ENCODE results near the gene SYNDIG1.

SYNDIG1 gene

DNA sequence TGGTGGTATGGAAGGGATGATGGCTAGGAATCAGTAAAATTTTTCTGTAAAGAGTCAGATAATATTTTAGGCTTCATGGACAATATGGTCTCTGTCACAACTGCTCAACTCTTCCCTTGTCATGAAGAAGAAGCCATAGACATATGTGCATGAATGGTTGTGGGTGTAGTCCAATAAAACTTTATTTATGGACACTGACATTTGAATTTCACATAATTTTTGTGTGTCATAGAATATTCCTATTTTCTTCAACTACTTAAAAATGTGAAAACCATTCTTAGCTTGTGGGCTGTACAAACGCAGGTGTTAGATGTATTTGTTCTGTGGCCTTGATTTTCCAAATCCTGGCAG lies 59.9 kb downstream of the SYNDIG1 start:
- no peak for DNase-seq

DNA sequence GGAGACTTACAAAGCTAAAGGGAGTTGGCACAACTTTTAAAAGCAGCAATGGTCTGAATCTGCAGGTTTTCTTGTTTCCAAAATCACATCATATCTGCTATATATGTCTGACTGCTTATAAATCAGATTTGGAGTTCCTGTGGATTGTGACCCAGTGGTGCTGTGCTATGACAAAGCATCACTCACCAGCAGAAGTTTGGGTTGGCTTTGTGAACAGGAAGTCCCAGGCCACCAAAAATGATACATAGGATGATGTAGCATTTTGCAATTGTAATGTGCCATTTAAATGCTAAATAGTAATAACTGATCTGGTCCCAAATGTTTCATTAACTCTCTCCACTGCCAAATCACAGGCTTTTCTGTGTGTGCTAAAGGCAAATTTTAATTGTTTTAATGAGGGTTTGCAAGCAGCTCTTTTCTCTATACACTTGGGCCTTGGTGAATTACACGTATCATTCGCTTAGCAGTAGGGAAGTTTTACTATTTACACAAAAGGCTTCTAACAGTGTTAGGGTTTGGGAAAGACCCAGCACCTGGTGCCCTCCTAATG lies 60.8 kb downstream of the SYNDIG1 start:
- DNase-seq: no peak

DNA sequence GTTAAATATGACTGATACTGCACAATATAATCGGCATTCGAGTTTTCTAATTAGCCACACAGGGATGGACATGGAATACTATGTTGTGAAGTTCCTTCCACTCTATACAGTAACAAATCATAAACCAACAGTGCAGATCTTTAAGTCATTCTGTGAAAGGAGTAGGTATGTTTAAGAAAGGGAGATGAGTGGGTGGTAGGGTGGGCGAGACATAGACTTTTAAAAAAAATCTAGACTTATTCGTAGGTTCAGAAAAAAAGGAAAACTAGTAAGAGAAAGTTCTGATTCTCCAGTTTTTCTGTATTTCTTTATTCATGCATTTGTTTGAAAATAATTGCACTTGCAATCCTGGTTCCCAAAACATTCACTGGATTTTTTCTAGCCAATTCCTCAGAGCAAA lies 61.8 kb downstream of the SYNDIG1 start:
- no peak for DNase-seq

DNA sequence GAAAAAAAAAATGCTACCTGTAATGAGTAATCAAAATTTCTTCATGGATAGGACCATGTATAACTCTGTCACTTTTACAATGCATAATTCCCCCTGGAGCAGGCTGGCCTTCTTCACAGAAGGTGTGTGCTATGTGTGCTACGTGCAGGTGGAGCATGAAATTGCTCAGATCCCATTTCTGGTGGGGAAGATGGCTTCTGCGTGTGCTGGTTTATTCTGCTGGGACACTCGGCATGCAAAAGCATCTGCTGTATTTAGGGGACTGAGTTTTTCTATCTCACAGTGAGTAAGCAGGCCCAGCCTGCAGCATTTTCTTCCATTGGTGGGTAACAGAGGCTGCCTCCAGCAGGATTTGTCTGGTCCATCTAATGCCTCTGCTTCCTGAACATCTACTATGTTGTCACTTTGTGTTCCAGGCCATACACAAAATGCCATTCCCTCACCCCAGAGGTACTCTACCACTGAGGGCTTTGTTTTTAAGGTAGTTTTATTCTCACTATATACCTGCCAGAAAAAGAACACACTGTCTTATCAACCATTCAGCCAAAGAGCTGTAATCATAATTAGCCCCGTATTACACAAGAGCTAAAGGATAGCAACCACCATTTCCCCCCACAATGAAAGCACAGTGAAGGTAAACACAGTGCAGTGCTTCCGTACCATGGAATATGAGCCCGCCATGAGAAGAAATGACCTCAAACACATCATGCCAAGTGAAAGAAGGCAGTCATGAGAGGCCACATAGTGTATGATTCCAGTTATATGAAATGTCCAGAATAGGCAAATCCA lies 62.4 kb downstream of the SYNDIG1 start:
- no peak for DNase-seq

DNA sequence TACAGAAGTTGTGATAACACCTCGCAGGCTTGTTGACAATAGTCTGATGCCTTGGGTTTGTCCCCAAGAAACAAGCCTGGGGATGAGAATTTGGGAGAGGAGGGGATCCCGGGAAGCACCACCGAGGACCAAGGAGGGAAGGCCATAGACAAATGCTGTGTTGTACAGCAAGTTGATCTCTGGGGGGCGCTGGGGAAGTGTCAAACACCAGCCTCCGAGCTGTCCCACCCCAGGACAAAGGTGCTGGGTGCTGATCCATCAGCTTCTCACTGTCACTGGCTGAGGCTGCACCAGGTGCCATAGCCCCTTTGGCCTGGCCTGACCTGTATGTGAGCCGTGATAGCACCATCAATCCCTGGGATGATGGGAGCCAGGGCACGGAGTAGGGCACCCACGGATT lies 64.0 kb downstream of the SYNDIG1 start:
- no peak for DNase-seq

DNA sequence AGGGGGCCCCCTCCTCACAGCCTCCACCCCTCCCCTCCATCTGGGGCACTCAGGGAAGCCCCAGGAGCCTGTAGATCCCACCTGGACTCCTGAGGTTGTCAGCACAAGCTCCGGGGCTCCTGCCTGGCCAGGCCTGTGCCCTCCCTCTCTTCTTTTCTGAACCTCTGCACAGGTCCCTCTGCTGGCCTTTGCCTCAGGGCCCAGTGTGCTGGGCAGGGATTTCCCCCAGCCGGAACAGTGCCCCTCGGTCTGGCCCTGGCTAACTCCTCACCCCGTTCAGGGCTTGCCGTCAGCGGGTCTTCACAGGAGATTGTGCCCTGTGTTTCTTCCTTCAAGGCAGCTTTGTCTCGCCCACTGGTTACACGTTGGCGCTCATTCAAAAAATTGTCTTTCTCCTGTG lies 64.9 kb downstream of the SYNDIG1 start:
- no peak for DNase-seq

DNA sequence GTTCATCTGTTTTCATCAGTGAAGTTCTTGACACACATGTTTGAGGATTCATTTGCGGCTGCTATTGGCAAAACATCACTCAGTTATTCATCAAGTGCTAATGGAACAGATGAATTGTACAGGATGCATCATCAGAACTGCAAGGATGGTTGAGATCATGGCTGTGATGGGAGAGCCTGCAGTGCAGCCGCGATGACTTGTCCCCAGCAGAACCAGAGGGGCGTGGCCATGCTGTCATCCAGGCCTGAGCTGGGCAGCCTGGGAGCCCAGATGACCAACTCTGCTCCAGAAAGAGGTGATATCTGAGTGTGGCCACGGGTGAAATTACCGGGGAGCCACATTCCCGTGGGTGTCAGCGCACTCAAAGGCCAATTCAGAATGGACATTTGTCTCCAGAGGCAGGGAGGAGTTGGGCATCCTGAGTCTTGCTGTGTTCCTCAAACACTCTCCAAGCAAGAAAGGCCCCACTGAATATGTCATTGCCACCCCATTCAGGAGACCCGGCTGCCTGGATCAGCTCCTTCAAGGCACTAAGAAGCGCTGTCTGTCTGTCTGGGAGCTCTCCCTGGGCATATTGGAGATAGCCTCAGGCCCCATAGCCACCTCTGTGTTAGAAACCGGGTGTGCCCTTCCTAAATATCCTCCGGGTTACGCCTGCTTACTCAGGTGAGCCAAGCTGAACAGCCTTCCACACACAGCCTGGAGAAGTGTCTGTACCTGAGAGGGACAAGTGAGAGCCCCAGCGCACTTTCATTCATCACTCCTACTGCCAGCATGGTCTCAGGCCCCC lies 66.7 kb downstream of the SYNDIG1 start:
- no peak for DNase-seq

DNA sequence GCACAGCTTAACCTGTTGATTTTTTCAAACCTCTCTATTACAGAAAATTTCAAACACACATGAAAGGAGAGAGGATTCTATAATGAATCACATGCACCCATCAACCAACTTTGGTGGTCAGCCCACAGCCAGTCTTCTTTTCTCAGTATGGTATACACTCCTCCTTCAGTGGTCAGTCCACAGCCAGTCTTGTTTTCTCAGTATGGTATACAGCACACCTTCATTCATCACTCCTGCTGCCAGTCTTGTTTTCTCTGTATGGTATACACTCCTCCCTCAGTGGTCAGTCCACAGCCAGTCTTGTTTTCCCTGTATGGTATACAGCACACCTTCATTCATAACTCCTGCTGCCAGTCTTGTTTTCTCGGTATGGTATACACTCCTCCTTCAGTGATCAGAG lies 67.8 kb downstream of the SYNDIG1 start:
- no peak for DNase-seq

DNA sequence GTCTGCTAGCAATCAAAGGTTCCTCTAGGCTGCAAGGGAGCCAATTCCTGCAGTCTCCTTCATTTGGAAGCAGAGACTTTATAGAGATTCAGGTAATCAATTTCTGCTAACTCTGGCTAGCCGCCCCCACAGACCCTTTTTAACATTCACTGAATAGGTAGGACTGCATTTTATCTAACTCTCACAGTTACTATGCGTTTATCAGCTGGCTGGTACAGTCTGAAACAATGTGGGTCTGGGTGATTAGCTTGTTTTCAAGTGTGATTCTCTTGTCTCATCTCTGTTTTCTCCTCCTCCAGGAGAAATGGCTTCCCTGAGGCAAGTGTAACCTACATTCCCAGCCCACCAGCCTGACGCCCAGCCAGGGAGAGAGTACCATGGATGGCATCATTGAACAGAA lies 73.3 kb downstream of the SYNDIG1 start:
- DNase-seq: no peak

DNA sequence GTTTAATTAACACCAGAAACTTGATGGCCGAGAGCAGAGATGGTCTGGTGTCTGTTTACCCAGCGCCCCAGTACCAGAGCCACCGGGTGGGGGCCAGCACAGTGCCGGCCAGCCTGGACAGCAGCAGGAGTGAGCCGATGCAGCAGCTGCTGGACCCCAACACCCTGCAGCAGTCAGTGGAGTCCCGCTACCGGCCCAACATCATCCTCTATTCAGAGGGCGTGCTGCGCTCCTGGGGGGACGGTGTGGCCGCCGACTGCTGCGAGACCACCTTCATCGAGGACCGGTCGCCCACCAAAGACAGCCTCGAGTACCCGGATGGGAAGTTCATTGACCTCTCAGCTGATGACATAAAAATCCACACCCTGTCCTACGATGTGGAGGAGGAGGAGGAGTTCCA lies 73.7 kb downstream of the SYNDIG1 start:
- DNase-seq: no peak

DNA sequence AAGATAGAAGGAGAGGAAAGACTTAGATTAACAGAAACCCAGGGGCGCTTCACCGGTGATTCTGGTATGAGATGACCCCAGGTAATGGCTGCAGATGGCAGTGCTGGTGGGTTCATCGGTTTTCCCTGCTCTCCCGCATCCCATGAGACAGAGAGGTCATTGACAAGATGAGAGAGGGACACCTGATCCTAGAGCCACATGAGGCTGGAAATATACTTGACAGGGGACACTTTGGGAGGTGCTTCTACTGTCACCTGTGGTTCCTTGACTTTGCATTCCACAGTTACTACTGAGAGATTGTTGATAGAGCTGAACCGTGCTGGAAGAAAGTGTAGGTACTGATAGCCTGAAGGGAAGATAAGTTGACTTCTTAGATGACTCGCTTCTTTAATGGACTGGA lies 74.3 kb downstream of the SYNDIG1 start:
- DNase-seq: no peak

DNA sequence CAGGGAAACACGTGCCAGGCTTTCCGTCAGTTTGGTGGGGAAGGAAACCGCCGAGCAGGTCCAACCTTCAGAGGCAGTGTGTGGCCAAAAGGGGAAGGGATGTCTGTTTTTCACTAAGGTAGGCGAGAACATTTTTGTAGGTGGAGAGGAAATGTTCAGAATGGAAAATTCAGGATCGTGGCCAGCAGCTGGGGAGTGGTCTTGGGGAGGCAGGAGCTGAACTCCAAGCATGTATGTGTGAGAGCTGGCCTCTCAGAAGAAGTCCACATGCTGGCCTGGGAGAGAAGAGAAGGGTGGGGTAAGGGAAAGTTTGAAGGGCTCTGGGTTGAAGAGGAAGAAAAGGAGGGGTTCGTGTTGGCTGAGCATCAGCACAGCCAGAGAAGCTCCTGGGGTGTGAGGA lies 74.9 kb downstream of the SYNDIG1 start:
- no peak for DNase-seq

DNA sequence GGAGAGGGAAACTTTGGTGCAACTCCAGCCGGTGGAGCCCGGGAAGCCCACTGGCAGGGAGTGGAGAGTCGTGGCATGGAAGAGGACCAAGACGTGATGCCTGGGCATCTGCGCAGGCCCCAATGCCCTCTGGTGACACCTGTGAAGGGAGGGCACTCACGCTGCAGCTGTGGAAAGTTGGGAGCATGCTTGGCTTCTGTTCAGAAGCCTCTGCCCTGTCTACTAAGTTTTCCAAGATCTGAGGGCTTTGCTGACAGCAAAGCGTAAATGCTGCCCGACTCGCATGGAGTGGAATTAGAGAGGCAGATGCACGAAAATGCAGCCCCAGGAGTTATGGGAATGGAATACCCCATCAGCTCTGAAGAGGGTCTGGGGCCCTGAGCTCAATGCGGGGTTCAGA lies 75.7 kb downstream of the SYNDIG1 start:
- no peak for DNase-seq

DNA sequence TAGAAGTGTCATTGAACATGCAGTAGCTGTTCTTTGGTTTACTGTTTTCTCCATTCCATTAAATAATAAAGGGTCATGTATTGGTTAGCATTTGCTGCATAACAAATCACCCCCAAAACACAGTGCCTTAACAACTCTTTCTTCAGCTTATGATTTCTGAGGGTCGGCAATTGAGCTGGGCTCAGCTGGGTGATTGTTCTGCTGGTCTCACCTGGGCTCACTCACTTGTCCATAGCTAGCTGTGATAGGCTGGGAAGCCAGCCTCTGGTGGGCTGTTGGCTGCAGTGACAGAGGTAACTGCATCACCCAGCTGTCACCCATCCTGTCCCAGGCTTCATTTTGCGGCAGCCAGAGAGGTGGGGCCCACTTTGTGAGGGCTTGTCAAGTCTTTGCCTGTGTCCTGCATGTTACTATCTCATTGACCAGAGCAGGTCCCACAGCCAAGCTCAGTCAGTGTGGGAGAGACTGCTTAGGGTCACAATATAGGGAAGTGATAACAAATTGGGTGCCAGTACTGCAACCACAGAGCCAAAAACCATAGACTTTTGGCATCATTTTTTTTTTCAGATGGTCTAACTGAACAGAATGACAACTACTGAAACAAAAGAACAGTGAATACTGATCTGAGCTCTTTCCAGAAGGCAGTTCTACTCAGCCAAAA lies 76.9 kb downstream of the SYNDIG1 start:
- no peak for DNase-seq

DNA sequence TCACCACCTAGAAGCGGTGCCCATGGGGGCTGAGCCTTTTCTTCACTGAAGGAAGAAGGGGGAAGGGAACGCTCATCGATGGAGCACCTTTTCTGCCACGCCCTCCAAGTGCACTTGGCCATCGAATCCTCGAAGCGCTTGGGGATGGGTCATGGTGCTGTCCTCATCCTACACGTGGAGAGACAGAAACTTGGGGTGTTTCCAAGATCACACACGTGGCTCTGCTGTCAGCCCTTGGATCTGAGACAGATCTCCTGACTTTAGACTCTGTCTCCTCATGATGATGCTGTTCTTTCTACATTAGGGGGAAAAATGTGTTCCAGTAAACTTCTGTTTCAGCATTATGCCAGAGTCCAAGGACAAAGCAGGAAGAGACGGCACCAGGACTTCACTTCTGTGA lies 78.5 kb downstream of the SYNDIG1 start:
- DNase-seq: no peak

DNA sequence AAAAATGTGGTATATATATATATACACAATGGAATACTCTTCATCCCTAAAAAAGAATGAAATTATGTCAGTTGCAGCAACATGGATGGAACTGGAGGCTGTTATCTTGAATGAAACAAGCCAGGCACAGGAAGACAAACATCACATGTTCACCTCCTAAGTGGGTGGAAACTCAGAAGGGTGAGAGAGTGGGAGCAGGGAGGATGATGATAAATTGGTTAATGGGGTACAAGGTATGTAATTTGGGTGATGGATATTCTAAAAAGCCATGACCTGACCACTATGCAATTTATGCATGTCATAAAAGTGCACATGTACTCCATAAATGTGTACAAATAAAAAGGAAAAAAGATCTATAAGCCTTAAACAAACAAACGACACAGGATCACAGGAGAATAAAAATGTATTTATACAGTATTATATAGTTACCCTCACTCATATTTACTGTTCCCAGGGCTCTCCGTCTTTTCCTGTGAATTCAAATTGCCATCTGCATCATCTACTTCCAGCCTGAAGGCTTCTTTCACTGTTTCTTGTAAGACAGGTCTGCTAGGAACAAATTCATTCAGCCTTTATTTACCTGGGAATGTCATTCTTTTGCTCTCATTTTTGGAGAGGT lies 89.8 kb downstream of the SYNDIG1 start:
- no peak for DNase-seq

DNA sequence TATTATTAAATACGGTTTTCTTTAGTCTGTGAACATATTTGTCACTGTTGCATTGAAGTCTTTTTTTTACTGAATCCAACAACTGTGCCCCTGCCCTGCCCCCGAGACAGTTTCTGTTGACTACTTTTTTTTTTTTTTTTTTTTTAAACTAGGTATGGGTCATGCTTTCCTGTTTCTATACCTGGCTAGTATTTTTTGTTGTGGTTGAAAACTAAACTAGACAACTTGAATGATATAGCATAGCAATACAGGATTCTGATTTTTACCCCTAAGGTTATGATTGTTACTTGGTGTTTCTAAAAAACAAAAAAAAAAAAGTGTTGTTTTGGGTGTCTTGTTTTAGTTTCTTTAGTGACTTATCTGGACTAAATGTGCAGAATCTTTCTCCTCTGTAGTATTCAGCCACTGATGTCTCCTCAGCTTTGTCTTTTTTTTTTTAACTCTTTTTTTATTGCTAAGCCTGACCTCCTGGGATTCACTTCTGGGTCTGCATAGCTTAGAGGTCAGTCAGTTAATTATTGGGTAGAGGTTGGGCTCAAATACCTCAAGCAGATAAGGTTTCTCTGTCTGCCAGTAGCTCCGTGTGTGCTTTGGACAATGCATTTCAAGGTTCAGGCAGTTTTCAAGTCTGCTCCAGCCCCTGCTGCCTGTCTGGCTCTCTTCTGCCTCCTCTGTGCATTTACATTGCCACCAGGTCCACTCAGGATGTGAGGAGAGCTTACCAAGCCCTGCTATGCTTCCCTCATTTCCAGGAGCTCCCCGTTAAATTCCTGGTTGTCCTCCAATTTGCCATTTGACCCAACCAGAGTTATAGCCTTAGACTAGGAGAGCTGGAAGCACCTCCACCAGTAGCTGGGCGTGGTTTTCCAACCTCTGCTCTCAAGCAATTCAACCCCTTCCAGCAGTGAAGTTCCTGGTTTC lies 91.4 kb downstream of the SYNDIG1 start:
- DNase-seq: no peak

DNA sequence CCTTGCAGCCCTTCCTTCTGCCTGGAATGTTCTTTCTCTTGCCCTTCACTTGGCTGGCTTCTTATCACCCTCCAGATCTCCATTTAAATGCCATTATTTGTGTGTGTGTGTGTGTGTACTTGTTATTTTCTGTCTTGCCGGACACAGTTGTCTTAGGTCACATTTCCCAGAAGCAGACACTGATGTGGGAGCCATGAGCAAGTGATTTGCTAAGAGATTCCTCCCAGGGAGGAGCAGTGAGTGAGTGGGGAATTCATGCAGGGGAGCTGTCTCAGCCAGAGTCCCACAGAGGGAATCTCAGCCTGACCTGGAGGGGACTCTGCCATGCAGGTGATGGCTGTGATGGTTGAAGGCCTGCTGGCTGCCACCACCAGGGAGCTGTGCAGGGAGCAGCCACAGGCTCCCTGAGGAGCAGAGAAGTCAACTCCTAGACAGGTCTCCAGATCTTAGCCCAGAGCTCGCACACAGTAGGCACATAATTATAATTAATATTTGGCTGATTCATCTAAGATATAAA lies 96.5 kb downstream of the SYNDIG1 start:
- DNase-seq: no peak

DNA sequence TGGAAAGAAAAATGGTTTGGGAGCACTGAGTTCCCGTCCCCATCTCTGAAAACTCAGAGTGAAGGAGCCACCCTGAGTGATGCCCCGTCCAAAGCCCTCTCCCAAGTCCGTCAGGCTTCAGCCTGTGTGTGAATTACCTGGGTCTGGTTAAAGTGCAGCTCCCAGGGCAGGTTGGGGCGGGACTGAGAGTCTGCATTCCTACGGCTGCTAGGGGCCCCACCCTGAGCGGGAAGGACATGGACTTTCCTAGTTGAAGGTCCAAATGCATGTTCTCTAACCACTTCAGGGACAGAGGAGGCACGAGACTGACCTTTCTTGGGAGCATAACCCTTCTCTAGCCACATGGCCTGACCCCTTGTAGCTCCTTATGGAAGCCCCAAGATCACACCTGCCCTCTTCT lies 97.2 kb downstream of the SYNDIG1 start:
- no peak for DNase-seq

DNA sequence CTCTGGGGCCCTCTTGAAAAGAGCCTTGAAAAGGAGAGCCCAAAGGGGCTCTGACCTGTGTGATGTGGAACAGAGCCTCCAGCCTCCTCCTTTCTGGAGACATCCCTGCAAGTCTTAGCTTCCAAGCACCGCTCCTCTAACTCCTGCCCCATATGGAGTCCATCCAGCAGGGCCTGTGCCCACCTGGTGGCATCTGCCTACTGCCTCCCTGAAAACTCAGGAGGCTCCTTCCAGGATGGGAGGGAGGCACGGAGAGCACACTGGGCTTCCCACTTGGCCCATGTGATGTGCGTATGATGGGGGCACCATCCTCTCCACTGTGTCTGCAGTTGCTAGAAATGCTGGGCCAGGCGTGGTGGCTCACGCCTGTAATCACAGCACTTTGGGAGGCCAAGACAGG lies 98.1 kb downstream of the SYNDIG1 start:
- no peak for DNase-seq

DNA sequence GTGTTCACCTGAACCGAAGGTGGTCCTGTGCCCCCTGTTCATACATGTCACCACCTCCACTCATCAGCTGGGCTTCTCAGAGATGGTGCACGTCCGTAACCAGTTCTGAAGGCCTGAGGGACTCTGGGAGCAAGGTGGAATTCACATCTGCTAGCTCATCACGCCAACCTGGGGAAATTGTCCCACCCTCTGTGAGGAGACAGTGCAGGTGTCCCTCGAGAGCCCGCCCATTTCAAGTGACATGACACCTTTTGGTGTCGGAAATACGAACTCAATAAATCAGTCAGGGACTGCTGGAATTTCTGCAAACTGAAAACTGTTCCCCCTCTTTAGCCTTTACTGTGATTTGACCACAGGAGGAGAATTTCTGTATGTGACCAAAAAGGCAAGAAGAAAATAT lies 99.4 kb downstream of the SYNDIG1 start:
- no peak for DNase-seq

DNA sequence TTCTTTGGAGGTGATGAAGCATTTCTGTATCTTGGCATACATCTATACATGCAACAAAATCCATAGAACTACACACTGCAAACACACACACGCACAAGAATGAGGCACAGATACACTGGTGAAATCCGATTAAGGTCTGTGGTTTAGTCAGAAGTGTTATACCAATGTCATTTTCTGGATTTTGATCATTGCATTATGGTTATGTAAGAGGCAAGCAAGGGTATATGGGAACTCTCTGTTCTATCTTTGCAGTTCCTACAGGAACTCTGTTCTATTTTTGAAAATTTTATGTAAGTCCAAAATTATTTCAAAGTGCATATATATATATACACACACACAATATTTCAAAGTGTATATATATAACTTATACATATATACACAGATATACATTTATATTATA lies 101.7 kb downstream of the SYNDIG1 start:
- DNase-seq: no peak

All from activated gamma-delta T cell treated with Interleukin-2 at 50 U/mL for 16 hours (primary cell).